NCI-H774 (cell line): ENCODE results near the gene LMBR1.
A peak's percentile ranks its signal among the peaks of the same experiment; 100 is the strongest.
"Not testable (repeated sequence)": the region's sequence is repeated elsewhere in the genome, so short reads cannot be mapped to it uniquely, and the experiment has no call there.

Experiments used
- DNase-seq: peaks from one replicate; lab custom pipeline; 2025; lab: John Stamatoyannopoulos, UW

Gene LMBR1

GRCh38 chr7:156759579-156760202 lies 133.3 kb downstream of the LMBR1 start:
- no peak for DNase-seq

- DNase-seq = no peak
Measured at GRCh38 chr7:156759143-156759542, 133.8 kb downstream of the LMBR1 start.

- no peak for DNase-seq
Measured at GRCh38 chr7:156754201-156754600, 138.8 kb downstream of the LMBR1 start.

GRCh38 chr7:156753630-156754029 lies 139.4 kb downstream of the LMBR1 start:
- no peak for DNase-seq

GRCh38 chr7:156753229-156753560 lies 139.8 kb downstream of the LMBR1 start:
- no peak for DNase-seq

DNA sequence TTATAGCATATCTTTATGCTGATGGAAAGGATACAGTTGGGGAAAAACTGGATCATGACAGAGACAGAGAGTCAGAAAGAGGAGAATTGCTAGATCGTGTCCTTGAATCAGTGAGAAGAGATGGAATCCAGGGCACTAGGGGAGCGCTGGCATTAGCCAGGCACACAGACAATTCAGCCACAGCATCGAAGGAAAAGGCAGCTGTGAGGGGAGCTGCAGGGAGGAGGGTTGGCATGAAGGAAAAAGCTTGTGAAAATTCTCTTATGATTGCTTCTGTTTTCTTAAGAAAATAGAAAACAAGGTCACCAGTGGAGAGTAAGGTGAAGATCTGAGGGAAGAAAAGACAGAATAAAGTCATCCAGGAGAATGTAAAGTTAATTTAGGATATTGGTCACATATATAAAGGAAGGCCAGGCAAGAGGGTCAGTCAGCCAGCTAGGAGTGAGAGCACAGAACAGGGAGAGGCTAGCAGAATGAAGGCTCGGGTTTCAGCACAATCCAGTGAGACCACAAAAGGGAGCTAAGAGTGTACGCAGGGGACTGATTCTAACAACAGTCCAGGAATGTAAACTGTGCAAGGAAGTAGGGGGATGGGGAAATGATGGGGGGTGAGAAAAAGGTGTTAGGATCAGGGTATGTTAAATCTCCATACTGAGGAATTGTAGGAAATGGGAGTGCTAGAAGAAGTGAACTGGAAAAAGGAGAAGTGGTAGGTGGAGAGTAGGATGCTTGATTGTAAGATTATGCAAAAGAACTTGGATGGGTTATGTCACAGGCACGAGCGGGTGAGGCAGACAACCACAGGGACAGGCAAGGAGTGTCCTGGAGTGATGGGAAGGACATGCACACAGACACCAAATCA lies 140.4 kb downstream of the LMBR1 start:
- no peak for DNase-seq

- DNase-seq = no peak
Measured at GRCh38 chr7:156751319-156751718, 141.7 kb downstream of the LMBR1 start.

DNA sequence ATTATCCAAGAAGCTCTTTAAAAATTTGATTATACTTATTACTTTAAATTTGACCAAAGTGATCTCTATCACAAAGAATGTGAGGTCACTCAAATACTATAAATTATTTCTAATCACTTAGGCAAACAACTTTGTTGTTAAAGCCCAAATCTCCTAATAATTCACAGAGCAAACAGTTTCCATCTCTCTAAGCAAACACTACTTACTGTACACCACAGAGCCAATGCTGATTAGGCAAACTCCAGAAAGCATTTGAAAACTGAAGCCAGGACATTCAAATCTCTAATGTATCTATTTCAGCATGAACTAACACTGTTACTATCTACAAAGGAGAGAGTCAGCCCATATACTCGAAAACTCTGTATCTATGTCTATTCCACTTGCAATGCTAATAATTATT lies 145.3 kb downstream of the LMBR1 start:
- peak; percentile 48 for DNase-seq

DNA sequence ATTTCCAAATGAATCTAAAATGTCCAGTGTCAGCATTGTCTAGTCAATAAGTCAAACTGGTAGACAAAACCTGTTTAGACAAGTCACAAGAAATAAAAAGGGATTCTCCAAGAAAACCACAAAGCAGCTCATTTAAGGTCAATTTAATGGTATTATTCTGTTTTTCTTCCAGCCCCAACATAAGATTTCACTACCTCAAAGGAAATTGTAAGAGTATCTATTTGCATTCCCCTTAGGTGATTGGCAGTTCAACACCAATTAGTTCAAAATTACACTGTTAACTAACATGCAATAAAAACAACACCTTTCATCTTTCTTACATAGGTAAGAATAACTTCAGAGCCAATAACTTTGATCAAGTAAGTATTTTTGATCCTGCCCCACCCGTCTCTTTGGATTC lies 146.1 kb downstream of the LMBR1 start:
- DNase-seq = no peak

DNA sequence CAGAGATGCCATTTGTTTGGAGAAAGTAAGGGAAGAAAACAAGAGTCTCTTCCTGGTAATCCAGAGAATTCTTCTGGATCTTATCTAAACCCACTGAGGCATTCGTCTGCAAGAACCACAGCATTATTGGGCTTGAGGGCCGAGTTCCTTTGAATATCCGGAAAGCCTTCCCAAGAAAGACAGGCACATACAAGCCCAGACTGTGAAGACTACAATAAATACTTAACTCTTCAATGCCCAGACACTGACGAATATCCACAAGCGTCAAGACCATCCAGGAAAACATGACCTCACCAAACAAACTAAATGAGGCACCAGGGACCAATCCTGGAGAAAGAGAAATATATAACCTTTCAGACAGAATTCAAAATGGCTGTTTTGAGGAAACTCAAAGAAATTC lies 153.4 kb downstream of the LMBR1 start:
- DNase-seq = no peak

- no peak for DNase-seq
Measured at GRCh38 chr7:156735851-156736250, 157.1 kb downstream of the LMBR1 start.

- DNase-seq = no peak
Measured at GRCh38 chr7:156733638-156734037, 159.3 kb downstream of the LMBR1 start.

DNA sequence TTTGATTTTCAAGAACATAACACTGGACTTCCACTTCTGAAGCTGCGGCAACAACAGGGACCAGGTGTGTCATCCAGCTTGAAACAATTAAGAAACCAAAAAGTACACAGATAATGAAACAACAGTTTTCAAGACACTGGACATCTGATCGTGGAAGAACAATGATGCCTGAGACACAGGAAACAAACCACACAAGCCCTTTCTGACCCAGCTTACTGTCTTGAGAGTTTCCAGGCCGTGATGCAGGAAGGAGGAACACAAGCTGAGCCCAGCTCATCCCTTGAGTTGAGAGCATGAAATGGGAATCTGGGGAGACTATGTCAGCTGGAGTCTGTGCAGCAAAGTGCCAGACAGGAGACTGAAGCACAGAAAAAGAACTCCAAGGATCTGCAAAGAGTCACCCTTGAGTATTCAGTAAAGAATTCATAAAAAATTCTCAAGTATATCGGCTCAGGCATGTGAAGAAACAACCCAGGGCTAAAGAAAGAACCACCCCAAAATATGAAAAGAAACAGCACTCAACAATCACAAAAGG lies 160.8 kb downstream of the LMBR1 start:
- no peak for DNase-seq

- no peak for DNase-seq
Measured at GRCh38 chr7:156731651-156732050, 161.3 kb downstream of the LMBR1 start.

DNA sequence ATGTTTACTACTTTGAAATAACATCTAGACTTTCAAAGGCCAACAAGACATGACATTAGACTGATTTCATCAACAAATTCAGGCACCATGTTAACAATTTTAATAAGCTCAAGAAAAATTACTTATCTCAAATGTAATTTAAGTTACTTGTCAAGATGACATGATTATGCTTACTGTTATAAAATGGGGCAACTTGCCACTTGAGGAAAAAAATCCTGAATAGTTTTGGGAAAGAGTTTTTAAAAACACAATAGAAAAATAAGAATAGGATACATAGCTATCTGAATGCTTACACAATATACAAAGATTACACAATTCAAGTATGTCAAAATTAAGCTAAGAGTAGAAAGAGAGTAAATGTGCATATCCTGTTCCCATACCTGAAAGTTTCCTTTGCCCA lies 167.0 kb downstream of the LMBR1 start:
- no peak for DNase-seq

- DNase-seq = peak; percentile 36
Measured at GRCh38 chr7:156725073-156725472, 167.9 kb downstream of the LMBR1 start.

- peak; percentile 62 for DNase-seq
Measured at GRCh38 chr7:156722043-156722826, 170.7 kb downstream of the LMBR1 start.

DNA sequence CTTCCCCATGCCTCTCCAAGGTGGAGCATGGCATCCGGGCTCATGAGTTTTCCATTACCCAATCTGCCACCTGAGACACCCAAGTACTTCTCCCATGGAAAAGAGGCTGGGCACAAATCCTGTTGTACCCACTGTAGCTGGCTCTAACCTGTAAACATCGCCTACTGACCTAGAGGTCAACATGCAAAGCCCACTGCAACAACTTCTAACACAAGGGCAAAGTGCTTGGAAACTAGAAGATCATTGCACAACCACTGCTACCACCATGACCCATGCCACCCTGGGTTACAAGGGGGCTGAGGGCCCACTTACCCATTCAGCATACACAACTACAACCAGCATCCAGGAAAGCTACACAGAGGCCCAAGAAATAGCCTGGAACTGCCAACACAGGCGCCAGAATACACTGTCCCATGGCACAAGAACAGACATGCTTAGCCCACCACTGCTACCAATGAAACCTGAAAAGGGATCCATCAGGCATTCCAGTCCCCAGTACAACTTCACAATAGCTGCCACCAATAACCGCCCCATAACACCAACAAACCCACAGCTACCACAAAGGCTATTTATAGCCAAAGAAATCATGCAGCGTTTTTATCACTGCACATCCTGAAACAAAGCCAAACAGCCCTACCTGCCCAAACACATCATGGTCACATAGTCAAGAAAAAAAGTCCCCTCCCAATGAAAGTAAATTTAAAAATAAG lies 189.1 kb downstream of the LMBR1 start:
- no peak for DNase-seq

DNA sequence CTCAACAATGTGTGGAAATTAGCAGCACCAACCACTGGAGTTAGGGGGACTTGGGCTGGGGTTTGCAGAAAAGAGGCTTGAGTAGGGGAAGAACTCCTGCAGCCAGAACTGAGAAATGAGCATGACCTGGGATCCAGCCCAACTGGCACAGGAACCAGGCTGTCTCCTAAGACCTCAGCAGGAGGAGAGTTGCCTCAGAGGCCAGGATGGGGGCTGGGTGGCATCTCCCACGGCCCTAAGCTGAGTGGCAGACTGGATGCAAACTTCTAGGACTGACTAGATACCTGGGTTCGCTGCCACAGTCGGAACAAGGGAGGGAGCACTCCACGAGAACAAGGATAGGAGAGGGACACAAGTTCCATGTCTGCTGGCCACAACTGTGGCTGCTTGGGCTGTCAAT lies 189.8 kb downstream of the LMBR1 start:
- no peak for DNase-seq

DNA sequence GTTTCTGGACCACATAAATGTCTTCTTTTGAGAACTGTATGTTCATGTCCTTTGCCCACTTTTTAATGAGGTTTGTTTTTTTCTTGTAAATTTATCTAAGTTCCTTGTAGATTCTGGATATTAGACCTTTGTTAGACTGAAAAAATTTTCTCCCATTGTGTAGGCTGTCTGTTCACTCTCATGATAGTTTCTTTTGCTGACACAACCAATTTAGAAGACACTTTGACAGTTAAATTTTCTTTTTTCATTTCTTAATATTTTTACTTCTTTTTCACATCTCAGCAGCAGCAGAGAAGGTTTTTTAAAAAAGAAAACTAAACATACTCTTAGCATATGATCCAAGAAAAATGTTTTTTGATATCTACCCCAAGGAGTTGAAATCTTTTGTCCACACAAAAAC lies 190.6 kb downstream of the LMBR1 start:
- no peak for DNase-seq

GRCh38 chr7:156701787-156702186 lies 191.2 kb downstream of the LMBR1 start:
- not testable (repeated sequence) for DNase-seq

DNA sequence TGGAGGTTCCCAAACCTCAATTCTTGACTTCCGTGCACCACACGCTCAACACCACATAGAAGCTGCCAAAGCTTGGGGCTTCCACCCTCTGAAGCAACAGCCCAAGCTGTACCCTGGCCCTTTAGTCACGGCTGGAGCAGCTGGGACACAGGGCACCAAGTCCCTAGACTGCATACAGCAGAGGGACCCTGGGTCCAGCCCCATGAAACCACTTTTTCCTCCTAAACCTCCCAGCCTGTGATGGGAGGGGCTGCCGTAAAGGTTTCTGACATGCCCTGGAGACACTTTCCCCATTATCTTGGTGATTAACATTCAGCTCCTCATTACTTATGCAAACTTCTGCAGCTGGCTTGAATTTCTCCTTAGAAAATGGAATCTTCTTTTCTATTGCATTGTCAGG lies 194.5 kb downstream of the LMBR1 start:
- DNase-seq = not testable (repeated sequence)
